Endodermal cell (in vitro differentiated cells): Measurements from ENCODE around the gene COL4A2. TPM values are rescaled to one million over a fixed set of nuclear protein-coding genes. Genes with fewer than 3 reads are reported as not detected.
A peak's percentile ranks its signal among the peaks of the same experiment; 100 is the strongest.

Source experiments
- DNase-seq: peaks from one replicate; pipeline ENCODE4 v3.0.0-alpha.2; 2017
- H3K27ac ChIP-seq: 2 replicates; pipeline ENCODE4 v1.5.1; 2013; ENCODE audit warnings: mild to moderate bottlenecking, low read depth, low read length, moderate library complexity
- H3K27me3 ChIP-seq: 2 replicates; pipeline ENCODE4 v1.6.1; 2013; ENCODE audit warnings: mild to moderate bottlenecking, low read length, moderate library complexity; ENCODE audit not compliant: insufficient read depth, control insufficient read depth, poor library complexity, severe bottlenecking
- H3K36me3 ChIP-seq: 2 replicates; pipeline ENCODE4 v1.7.0; 2013; ENCODE audit warnings: mild to moderate bottlenecking, low read length, moderate library complexity; ENCODE audit not compliant: control insufficient read depth, insufficient read depth
- H3K4me1 ChIP-seq: one replicate; pipeline ENCODE4 v1.7.0; 2013; ENCODE audit warnings: low read length; ENCODE audit not compliant: control insufficient read depth, insufficient read depth
- H3K4me3 ChIP-seq: 2 replicates; pipeline ENCODE4 v1.5.1; 2013; ENCODE audit warnings: mild to moderate bottlenecking, low read length, moderate library complexity
- H3K9ac ChIP-seq: 2 replicates; pipeline ENCODE4 v1.6.1; 2013; ENCODE audit warnings: mild to moderate bottlenecking, low read length, moderate library complexity; ENCODE audit not compliant: poor library complexity, severe bottlenecking; ENCODE audit errors: extremely low read depth
- H3K9me3 ChIP-seq: 2 replicates; pipeline ENCODE4 v1.6.1; 2013; ENCODE audit warnings: mild to moderate bottlenecking, low read length, moderate library complexity; ENCODE audit not compliant: control insufficient read depth
- H3K27ac Mint-ChIP-seq: 2 replicates; pipeline ENCODE4 v1.8.0; 2020; ENCODE audit warnings: mixed read lengths
- H3K27me3 Mint-ChIP-seq: 2 replicates; pipeline ENCODE4 v1.8.0; 2021; ENCODE audit warnings: mild to moderate bottlenecking, mixed read lengths; ENCODE audit not compliant: insufficient read depth
- H3K36me3 Mint-ChIP-seq: 2 replicates; pipeline ENCODE4 v1.8.0; 2020; ENCODE audit warnings: low read depth, mixed read lengths
- H3K4me1 Mint-ChIP-seq: 2 replicates; pipeline ENCODE4 v1.8.0; 2020; ENCODE audit warnings: mixed read lengths
- H3K4me3 Mint-ChIP-seq: 2 replicates; pipeline ENCODE4 v1.8.0; 2020; ENCODE audit warnings: mild to moderate bottlenecking, moderate library complexity, mixed read lengths
- H3K9me3 Mint-ChIP-seq: 2 replicates; pipeline ENCODE4 v1.8.0; 2020; ENCODE audit warnings: mild to moderate bottlenecking, mixed read lengths
- CTCF ChIP-seq: fragments of 200-600 bp; sonication (generic); conservative IDR thresholded peaks from 2 replicates; pipeline ENCODE4 v1.5.0; 2021; ENCODE audit warnings: antibody characterized with exemption, mild to moderate bottlenecking
- WGBS, 2 experiments: methylation state at CpG; one replicate each; pipeline versions ENCODE4 v1.1.5 to v1.1.7; 2013; ENCODE audit warnings: missing lambda C conversion rate in 2 of 2, mixed read lengths in 1 of 2; ENCODE audit not compliant: insufficient coverage in 1 of 2, insufficient read length in 1 of 2; 5-methylcytosine and 5-hydroxymethylcytosine counted together
- total RNA-seq, 2 donors: library from RNA; stranded (reverse); fragmentation: NEBNext Ultra II Directional in 1 of 2; extraction: Animal tissue kit (Norgen Biotek cat#: 25700) in 1 of 2; gene quantifications; 2 replicates in 1 of 2; 3 replicates in 1 of 2; pipeline ENCODE4 v1.2.1, GENCODE V29; 2021

Gene COL4A2
- total RNA-seq, 2 donors from 2014 or later, result 388 to 398 TPM

- Histone ChIP-seq H3K27ac (no peak overlapping the region), H3K9me3 (peaks cover 45% of the 10 kb centered on the region)
These were observed 70.2 kb downstream of the COL4A2 start for GRCh38 chr13:110377178-110377825.

GRCh38 chr13:110377826-110378201, 70.7 kb downstream of the COL4A2 start:
- Mint-ChIP-seq H3K4me1 (peaks cover 14% of the 10 kb centered on the region), H3K9me3 (peaks cover 12% of the 10 kb centered on the region), H3K36me3 (peaks cover 39% of the 10 kb centered on the region), H3K4me3 (no peak overlapping the region), H3K27ac (no peak overlapping the region), H3K27me3 (peaks cover 16% of the 10 kb centered on the region)
- peaks cover 45% of the 10 kb centered on the region for H3K9me3 ChIP-seq
- peaks cover 70% of the 10 kb centered on the region for H3K36me3 ChIP-seq
- no peak for DNase-seq
- 92 to 94% methylated on average over 3 to 5 of the region's 5 CpGs for WGBS, 2 experiments
- no peak overlapping the region for H3K4me3 ChIP-seq
- no peaks in the 10 kb centered on the region for H3K27me3 ChIP-seq
- TF ChIP-seq CTCF, result no peak
- no peaks in the 10 kb centered on the region for H3K4me1 ChIP-seq
- H3K9ac ChIP-seq, result no peak overlapping the region
- H3K27ac ChIP-seq, result no peak overlapping the region

More at GRCh38 chr13:110377178-110377825, 70.2 kb downstream of the COL4A2 start:
- peaks cover 67% of the 10 kb centered on the region for H3K36me3 ChIP-seq
- peaks cover 12% of the 10 kb centered on the region for H3K9me3 Mint-ChIP-seq
- peaks cover 16% of the 10 kb centered on the region for H3K27me3 Mint-ChIP-seq
- DNase-seq, result no peak
- H3K27ac Mint-ChIP-seq, result no peak overlapping the region
- peaks cover 14% of the 10 kb centered on the region for H3K4me1 Mint-ChIP-seq
- H3K4me3 Mint-ChIP-seq, result no peak overlapping the region
- H3K4me1 ChIP-seq, result no peaks in the 10 kb centered on the region
- H3K27me3 ChIP-seq, result no peaks in the 10 kb centered on the region
- H3K9ac ChIP-seq, result no peak overlapping the region
- TF ChIP-seq CTCF, result no peak
- no peak overlapping the region for H3K4me3 ChIP-seq
- 89 to 97% methylated on average over 1 to 3 of the region's 6 CpGs for WGBS, 2 experiments
- H3K36me3 Mint-ChIP-seq, result peaks cover 39% of the 10 kb centered on the region

- 82 to 91% methylated on average over 7 to 9 of the region's 9 CpGs for WGBS, 2 experiments
- H3K4me3 ChIP-seq, result peak overlapping the region; percentile 56
- peaks cover 84% of the 10 kb centered on the region for H3K36me3 ChIP-seq
- H3K27me3 ChIP-seq, result no peaks in the 10 kb centered on the region
- peak overlapping the region; percentile 69 for H3K27ac ChIP-seq
- H3K4me1 Mint-ChIP-seq, result peaks cover 14% of the 10 kb centered on the region
- H3K9ac ChIP-seq, result no peak overlapping the region
- no peak for TF ChIP-seq CTCF
- no peak overlapping the region for H3K27ac Mint-ChIP-seq
- peaks cover 19% of the 10 kb centered on the region for H3K9me3 Mint-ChIP-seq
- peaks cover 59% of the 10 kb centered on the region for H3K9me3 ChIP-seq
- no peak for DNase-seq
- no peak overlapping the region for H3K4me3 Mint-ChIP-seq
- peaks cover 50% of the 10 kb centered on the region for H3K36me3 Mint-ChIP-seq
- no peaks in the 10 kb centered on the region for H3K4me1 ChIP-seq
- H3K27me3 Mint-ChIP-seq, result peaks cover 19% of the 10 kb centered on the region
These were observed 72.3 kb downstream of the COL4A2 start for GRCh38 chr13:110379358-110379757.
